ENCODE data around the gene ACOT7.
"Not testable (repeated sequence)": the region's sequence is repeated elsewhere in the genome, so short reads cannot be mapped to it uniquely, and the experiment has no call there.

Gene ACOT7, protein sequence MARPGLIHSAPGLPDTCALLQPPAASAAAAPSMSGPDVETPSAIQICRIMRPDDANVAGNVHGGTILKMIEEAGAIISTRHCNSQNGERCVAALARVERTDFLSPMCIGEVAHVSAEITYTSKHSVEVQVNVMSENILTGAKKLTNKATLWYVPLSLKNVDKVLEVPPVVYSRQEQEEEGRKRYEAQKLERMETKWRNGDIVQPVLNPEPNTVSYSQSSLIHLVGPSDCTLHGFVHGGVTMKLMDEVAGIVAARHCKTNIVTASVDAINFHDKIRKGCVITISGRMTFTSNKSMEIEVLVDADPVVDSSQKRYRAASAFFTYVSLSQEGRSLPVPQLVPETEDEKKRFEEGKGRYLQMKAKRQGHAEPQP

GRCh38 chr1:6393400-6394187, at the start of gene ACOT7:
Gene ACOT7, minus strand, starts transcription at chr1:6393767. Its CDS starts 368 bp downstream, at chr1:6393399.
- peaks cover 14% of the 10 kb centered on the region for H3K4me1 Mint-ChIP-seq
- no peaks in the 10 kb centered on the region for H3K36me3 Mint-ChIP-seq
- no peaks in the 10 kb centered on the region for H3K9me3 Mint-ChIP-seq
- peak; percentile 95 for ATAC-seq
- peak within 1 kb of the TSS; percentile 86 for H3K27ac Mint-ChIP-seq
- H3K4me3 Mint-ChIP-seq = peak within 1 kb of the TSS; percentile 88
- H3K27me3 Mint-ChIP-seq = peaks cover 23% of the 10 kb centered on the region

DNA sequence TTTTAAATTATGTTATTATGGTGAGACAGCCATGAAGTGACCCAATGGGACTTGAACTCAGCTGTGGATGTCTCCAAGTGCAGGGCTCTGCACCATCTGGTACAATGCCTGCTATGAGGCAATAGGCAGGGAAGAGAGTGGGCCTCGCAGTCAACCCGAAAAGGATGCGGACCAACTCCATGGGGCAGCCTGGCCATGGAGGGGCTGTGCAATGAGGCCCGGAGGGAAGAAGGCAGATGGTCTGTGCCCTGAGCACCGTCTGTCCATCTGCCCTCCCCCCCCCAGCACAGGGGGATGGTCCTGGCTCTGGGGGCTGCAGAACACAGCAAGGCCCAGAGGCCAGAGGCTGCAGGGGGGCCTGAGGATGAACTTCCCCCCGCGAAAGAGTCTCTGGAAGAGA, 48.0 kb upstream of the ACOT7 start:
- ATAC-seq = no peak
- Mint-ChIP-seq H3K27ac (no peak overlapping the region), H3K4me3 (no peak overlapping the region), H3K9me3 (no peaks in the 10 kb centered on the region), H3K4me1 (peaks cover 30% of the 10 kb centered on the region), H3K27me3 (peaks cover 78% of the 10 kb centered on the region), H3K36me3 (no peaks in the 10 kb centered on the region)

DNA sequence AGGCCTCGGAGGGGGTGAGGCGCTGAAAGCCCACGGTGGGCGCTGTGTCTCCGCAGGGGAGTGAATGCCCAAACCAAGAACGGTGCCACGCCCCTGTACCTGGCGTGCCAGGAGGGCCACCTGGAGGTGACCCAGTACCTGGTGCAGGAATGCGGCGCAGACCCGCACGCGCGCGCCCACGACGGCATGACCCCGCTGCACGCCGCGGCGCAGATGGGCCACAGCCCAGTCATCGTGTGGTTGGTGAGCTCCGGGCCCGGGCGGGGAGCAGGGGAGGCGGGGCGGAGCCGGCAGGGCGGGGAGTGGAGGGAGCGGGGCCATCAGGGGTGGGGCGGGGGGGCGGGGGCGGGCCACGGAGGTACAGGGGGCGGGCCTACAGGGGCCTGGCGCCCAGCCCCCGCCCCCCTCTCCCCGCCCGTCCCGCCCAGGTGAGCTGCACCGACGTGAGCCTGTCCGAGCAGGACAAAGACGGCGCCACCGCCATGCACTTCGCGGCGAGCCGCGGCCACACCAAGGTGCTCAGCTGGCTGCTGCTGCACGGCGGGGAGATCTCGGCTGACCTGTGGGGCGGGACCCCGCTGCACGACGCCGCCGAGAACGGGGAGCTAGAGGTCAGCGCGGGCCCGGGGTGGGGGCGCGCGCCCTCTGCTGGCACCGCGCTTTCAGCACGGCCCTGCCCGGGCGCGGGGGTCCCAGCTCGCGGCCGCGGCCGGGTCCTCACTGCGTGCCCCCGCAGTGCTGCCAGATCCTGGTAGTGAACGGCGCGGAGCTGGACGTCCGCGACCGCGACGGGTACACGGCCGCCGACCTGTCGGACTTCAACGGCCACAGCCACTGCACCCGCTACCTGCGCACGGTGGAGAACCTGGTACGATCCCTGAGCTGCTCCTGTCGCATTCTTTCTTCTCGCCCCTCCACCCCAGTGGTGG, 46.9 kb upstream of the ACOT7 start:
- H3K4me3 Mint-ChIP-seq = no peak overlapping the region
- no peaks in the 10 kb centered on the region for H3K36me3 Mint-ChIP-seq
- peaks cover 20% of the 10 kb centered on the region for H3K4me1 Mint-ChIP-seq
- H3K27ac Mint-ChIP-seq = no peak overlapping the region
- peak; percentile 60 for ATAC-seq
- peaks cover 75% of the 10 kb centered on the region for H3K27me3 Mint-ChIP-seq
- H3K9me3 Mint-ChIP-seq = no peaks in the 10 kb centered on the region

DNA sequence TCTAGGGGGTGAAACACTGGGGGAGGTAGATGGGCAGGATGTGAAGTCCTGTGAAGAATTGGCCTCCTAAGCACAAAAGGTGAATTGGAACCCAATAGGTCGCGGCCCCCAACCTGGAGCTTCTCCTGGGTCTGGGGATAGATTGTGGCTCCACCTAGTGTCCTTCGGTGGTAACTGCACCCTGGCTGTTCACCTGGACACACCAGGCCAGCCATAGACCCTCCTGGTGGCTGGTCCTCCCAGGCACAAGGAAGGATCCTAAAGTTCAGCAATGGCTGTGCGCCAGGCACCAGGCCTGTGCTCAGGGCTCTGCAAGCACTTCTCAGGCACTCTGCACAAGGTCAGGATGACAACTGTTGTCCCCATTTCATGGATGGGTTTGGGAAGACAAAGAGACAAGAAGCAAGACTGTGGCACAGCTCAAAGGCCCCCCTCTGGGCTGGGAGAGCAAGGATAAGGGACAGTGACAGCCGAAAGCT, 44.5 kb upstream of the ACOT7 start:
- no peak overlapping the region for H3K27ac Mint-ChIP-seq

DNA sequence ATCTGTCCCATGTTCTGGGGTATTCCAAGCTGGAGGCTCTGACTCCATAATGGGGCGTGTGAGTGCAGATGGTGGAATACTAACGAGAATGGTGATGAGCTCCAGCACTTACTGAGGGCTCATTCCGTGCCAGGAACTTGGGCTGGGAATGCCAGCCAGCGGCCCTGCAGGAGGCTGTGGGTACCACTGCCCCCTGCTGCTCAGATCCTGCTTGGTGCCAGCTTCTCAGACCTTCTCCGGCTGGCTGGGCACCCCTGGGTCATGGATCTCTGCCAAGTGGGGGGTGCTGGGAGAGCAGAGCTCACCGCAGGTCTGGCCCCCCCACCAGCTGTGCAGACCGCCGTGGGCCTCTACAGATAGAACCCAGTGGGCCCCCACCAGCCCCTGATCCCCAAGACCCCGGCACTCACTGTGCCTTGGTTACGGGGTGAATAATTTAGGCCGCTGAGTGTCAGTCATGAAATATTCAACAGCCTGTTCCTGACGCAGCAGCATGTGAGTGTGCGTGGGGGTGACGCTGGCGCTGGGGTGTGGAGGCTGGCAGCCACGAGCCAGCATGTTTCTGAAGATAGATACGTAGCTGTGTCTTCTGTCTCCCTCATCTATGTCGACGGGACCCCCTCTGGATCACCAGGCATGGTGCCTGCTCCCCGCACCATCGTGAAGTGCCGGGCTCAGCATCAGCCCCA, 43.6 kb upstream of the ACOT7 start:
- H3K9me3 Mint-ChIP-seq, H3K36me3 Mint-ChIP-seq, H3K27ac Mint-ChIP-seq, H3K4me3 Mint-ChIP-seq, ATAC-seq: not testable (repeated sequence)
- H3K27me3 Mint-ChIP-seq = peaks cover 83% of the 10 kb centered on the region
- peaks cover 20% of the 10 kb centered on the region for H3K4me1 Mint-ChIP-seq

More for the DNA sequence above, 44.5 kb upstream of the ACOT7 start:
- peaks cover 20% of the 10 kb centered on the region for H3K4me1 Mint-ChIP-seq
- peaks cover 75% of the 10 kb centered on the region for H3K27me3 Mint-ChIP-seq
- peak; percentile 69 for ATAC-seq
- no peak overlapping the region for H3K4me3 Mint-ChIP-seq
- no peaks in the 10 kb centered on the region for H3K9me3 Mint-ChIP-seq
- no peaks in the 10 kb centered on the region for H3K36me3 Mint-ChIP-seq

GRCh38 chr1:6436277-6436676, 42.7 kb upstream of the ACOT7 start:
- H3K4me3 Mint-ChIP-seq, H3K9me3 Mint-ChIP-seq, H3K36me3 Mint-ChIP-seq, ATAC-seq, H3K27ac Mint-ChIP-seq: not testable (repeated sequence)
- Mint-ChIP-seq H3K27me3 (peaks cover 79% of the 10 kb centered on the region), H3K4me1 (peaks cover 20% of the 10 kb centered on the region)

DNA sequence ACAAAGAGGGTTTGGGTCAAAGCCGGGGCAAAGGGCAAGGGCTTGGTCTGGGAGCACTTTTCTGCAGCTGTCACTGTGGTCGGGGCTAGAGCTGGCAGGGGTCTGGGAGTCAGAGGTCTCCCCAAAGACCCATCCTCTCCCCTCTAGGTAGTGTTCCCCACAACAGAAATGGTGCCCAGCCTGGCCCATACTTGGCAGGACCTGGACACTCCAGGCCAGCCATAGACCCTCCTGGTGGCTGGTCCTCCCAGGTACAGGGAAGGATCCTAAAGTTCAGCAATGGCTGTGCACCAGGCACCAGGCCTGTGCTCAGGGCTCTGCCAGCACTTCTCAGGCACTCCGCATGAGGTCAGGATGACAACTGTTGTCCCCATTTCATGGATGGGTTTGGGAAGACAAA, 42.0 kb upstream of the ACOT7 start:
- H3K9me3 Mint-ChIP-seq = no peaks in the 10 kb centered on the region
- H3K27ac Mint-ChIP-seq = no peak overlapping the region
- ATAC-seq = no peak
- H3K4me3 Mint-ChIP-seq = no peak overlapping the region
- H3K27me3 Mint-ChIP-seq = peaks cover 79% of the 10 kb centered on the region
- no peaks in the 10 kb centered on the region for H3K36me3 Mint-ChIP-seq
- peaks cover 20% of the 10 kb centered on the region for H3K4me1 Mint-ChIP-seq

DNA sequence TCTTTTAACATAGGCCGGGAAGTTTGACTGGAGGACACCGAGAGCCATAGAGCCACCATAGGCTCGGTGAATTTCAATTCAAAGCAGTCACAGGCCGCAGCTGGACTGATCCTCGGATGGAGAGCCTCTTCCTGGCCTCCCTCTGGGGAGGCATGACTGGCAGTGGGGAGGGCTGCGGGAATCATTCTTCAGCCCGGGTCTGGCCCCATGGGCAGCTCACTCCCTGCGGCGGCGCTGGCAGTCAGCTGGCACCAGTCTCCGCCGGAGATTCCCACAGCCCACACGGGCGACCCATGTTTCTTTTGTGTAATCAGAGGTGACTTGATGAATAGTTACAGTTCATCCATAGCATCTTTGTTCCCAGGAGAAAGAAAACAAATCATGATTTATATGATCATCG, 41.6 kb upstream of the ACOT7 start:
- Mint-ChIP-seq H3K27ac (no peak overlapping the region), H3K27me3 (peaks cover 83% of the 10 kb centered on the region), H3K4me1 (peaks cover 20% of the 10 kb centered on the region), H3K36me3 (no peaks in the 10 kb centered on the region), H3K9me3 (no peaks in the 10 kb centered on the region), H3K4me3 (no peak overlapping the region)
- no peak for ATAC-seq

GRCh38 chr1:6434186-6434585, 40.6 kb upstream of the ACOT7 start:
- Mint-ChIP-seq H3K36me3 (no peaks in the 10 kb centered on the region), H3K27me3 (peaks cover 85% of the 10 kb centered on the region), H3K27ac (no peak overlapping the region), H3K4me3 (no peak overlapping the region), H3K9me3 (no peaks in the 10 kb centered on the region), H3K4me1 (peaks cover 15% of the 10 kb centered on the region)
- ATAC-seq = no peak

DNA sequence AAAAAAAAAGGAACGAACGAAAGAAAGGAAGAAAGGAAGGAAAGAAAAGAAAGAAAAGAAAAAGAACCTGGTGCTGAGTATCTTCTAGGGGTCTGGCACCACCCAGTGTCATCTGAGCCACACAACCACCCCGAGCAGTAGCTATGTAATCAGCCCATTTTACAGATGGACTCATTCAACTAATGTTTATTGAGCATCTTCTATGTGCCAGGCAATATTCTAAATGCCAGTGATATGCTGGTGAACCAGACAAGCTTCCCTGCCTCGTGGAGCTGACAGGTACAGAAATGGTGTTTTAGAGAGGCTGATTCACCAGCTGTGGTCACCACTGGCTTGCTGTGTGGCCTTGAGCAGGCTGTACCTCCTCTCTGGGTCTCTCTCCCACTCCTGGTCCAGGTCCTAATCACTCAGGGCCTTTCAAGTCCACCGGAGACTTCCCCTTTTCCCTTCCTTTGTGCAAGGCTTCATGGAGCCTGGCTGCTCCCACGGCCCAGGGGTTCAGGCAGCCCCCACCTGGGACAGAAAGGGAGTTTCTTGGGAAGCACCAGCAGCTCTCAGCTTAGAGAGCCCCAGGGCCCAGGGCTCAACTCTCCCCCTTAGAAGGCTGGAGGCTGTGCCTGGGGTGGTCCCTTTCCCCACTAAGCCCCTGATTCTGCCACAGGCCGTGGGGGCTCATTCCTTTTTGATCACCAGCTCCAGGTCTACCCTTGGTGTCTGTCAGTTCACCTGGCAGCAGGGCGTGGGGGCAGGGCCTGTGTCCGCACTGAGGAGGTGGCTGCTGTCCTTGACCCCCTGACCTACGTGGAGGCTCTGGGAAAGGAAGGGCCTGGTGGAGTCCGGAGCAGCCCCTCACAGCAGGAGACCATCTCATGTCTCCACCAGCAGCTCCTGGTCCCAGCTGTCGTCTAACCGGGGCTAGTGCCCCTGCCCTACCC, 38.3 kb upstream of the ACOT7 start:
- H3K9me3 Mint-ChIP-seq, H3K27ac Mint-ChIP-seq, H3K4me1 Mint-ChIP-seq, H3K36me3 Mint-ChIP-seq, H3K4me3 Mint-ChIP-seq: not testable (repeated sequence)
- ATAC-seq = peak; percentile 2
- peaks cover 87% of the 10 kb centered on the region for H3K27me3 Mint-ChIP-seq

DNA sequence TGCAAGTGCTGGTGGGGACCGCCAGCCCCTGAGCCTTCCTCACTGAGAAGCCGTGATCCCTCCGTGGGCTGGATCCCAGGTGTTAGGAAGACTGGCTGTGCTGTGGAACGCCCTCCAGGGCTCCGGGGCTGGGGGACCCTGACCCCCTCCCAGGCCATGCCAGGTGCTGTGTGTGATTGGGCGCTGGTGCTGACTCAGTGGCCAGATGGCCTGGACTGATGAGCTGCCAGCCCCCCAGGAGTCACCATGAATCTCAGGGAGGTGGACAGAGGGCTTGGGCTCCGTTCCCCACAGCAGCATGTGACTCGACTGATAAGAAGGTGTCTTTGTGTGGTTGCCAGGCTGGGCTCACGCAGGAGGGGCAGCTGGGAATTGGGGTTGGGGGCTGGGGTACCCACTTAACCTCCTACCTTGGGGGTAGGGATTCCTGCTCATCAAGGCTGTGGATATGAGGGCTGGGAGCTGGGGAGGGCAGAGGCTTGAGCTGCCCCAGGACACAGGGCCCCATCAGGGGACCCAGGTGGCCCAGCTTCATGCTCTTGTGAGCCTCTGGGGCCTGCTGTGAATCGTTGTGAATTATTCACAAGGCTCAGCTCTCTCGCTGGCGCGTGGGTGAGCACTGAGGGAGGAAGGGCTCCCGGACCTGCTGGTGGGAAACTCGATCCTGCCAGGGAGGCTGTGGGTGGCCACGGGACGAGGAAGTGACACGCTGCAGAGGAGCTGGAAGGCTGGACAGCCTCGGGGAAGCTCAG, 36.3 kb upstream of the ACOT7 start:
- not testable (repeated sequence) for H3K9me3 Mint-ChIP-seq, H3K27ac Mint-ChIP-seq, H3K4me3 Mint-ChIP-seq, H3K36me3 Mint-ChIP-seq, ATAC-seq, H3K4me1 Mint-ChIP-seq
- H3K27me3 Mint-ChIP-seq = peaks cover 88% of the 10 kb centered on the region

DNA sequence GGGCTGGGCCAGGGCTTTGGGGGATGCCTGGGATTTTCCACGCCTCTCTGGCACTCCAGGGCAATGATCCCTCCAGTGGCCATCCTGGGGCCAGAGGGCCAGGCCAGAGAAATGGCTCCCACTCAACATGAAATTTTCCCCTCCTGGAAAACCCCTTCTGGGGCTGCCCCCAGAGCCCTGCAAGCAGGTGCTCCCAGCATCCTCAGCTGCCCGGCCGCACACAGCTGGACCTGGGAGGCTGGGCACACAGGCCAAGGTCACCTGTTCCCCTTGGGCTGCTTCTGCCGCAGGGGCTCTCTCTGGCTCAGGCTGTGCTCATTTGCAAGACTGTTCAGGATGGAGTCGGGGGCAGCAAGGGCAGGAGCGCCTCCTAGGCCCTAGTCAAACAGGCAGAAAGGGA, 34.9 kb upstream of the ACOT7 start:
- H3K4me1 Mint-ChIP-seq = peaks cover 11% of the 10 kb centered on the region
- not testable (repeated sequence) for H3K36me3 Mint-ChIP-seq, H3K27ac Mint-ChIP-seq, H3K4me3 Mint-ChIP-seq, ATAC-seq, H3K9me3 Mint-ChIP-seq
- peaks cover 87% of the 10 kb centered on the region for H3K27me3 Mint-ChIP-seq

All from stimulated activated memory B cell treated with anti-CD40 and anti-IgM and Interleukin-4, amounts not matched to agents 10 μg/mL and 1 μg/mL and 100 μg/mL, for 72 hours (primary cell).